Measurements from ENCODE around the gene NEB.

NEB gene

GRCh38 chr2:151483546-151483945, 250.7 kb downstream of the NEB start:
- H3K9me3 ChIP-seq (ENCODE audit: control insufficient read depth, insufficient read depth, low read length): no peaks in the 10 kb centered on the region
- peaks cover 65% of the 10 kb centered on the region for H3K36me3 ChIP-seq (ENCODE audit: control insufficient read depth, low read length)
- H3K27me3 ChIP-seq (ENCODE audit: control insufficient read depth, low read length): no peaks in the 10 kb centered on the region
- no peak overlapping the region for H3K4me3 ChIP-seq (ENCODE audit: low read length)
- 0 out of 2 replicates have a peak, but pooled peaks cover 5% of the 10 kb centered on the region for H4K20me1 ChIP-seq (ENCODE audit: control insufficient read depth, insufficient read depth, low read depth, low read length)
- no peak for TF ChIP-seq EZH2phosphoT487 (IDR thresholded peaks at IDR 0.05; ENCODE audit: borderline replicate concordance, low read length)
- TF ChIP-seq CTCF (IDR thresholded peaks at IDR 0.05; ENCODE audit: low read depth, low read length, poor library complexity, severe bottlenecking): no peak
- no peak overlapping the region for H3K4me2 ChIP-seq (ENCODE audit: low read length)
- peaks cover 25% of the 10 kb centered on the region for H3K4me1 ChIP-seq (ENCODE audit: control insufficient read depth, low read length)
- no peaks in the 10 kb centered on the region for H3K79me2 ChIP-seq (ENCODE audit: control insufficient read depth, low read length)
- H3F3A ChIP-seq (ENCODE audit: control insufficient read depth, insufficient read depth): no peaks in the 10 kb centered on the region
- no peak overlapping the region for H3K27ac ChIP-seq (ENCODE audit: low read depth, low read length)
- H3K9me2 ChIP-seq (replicated peaks; ENCODE audit: control insufficient read depth, low read length): no peaks in the 10 kb centered on the region

- no peaks in the 10 kb centered on the region for H3K79me2 ChIP-seq (ENCODE audit: control insufficient read depth, low read length)
- H3F3A ChIP-seq (ENCODE audit: control insufficient read depth, insufficient read depth): no peaks in the 10 kb centered on the region
- no peaks in the 10 kb centered on the region for H3K27me3 ChIP-seq (ENCODE audit: control insufficient read depth, low read length)
- no peak overlapping the region for H3K27ac ChIP-seq (ENCODE audit: low read depth, low read length)
- TF ChIP-seq CTCF (IDR thresholded peaks at IDR 0.05; ENCODE audit: low read depth, low read length, poor library complexity, severe bottlenecking): no peak
- TF ChIP-seq EZH2phosphoT487 (IDR thresholded peaks at IDR 0.05; ENCODE audit: borderline replicate concordance, low read length): no peak
- peaks cover 76% of the 10 kb centered on the region for H3K36me3 ChIP-seq (ENCODE audit: control insufficient read depth, low read length)
- no peaks in the 10 kb centered on the region for H3K9me2 ChIP-seq (replicated peaks; ENCODE audit: control insufficient read depth, low read length)
- no peak overlapping the region for H3K4me3 ChIP-seq (ENCODE audit: low read length)
- no peak overlapping the region for H3K4me2 ChIP-seq (ENCODE audit: low read length)
- H4K20me1 ChIP-seq (ENCODE audit: control insufficient read depth, insufficient read depth, low read depth, low read length): 0 out of 2 replicates have a peak, but pooled peaks cover 5% of the 10 kb centered on the region
- H3K4me1 ChIP-seq (ENCODE audit: control insufficient read depth, low read length): peaks cover 25% of the 10 kb centered on the region
- H3K9me3 ChIP-seq (ENCODE audit: control insufficient read depth, insufficient read depth, low read length): no peaks in the 10 kb centered on the region
Measured at GRCh38 chr2:151482171-151482725, 252.0 kb downstream of the NEB start.

GRCh38 chr2:151481744-151482143, 252.5 kb downstream of the NEB start:
- no peaks in the 10 kb centered on the region for H3F3A ChIP-seq (ENCODE audit: control insufficient read depth, insufficient read depth)
- no peaks in the 10 kb centered on the region for H3K79me2 ChIP-seq (ENCODE audit: control insufficient read depth, low read length)
- H3K27ac ChIP-seq (ENCODE audit: low read depth, low read length): no peak overlapping the region
- H3K36me3 ChIP-seq (ENCODE audit: control insufficient read depth, low read length): peaks cover 81% of the 10 kb centered on the region
- no peak for TF ChIP-seq CTCF (IDR thresholded peaks at IDR 0.05; ENCODE audit: low read depth, low read length, poor library complexity, severe bottlenecking)
- TF ChIP-seq EZH2phosphoT487 (IDR thresholded peaks at IDR 0.05; ENCODE audit: borderline replicate concordance, low read length): no peak
- H4K20me1 ChIP-seq (ENCODE audit: control insufficient read depth, insufficient read depth, low read depth, low read length): 0 out of 2 replicates have a peak, but pooled peaks cover 5% of the 10 kb centered on the region
- H3K9me3 ChIP-seq (ENCODE audit: control insufficient read depth, insufficient read depth, low read length): no peaks in the 10 kb centered on the region
- H3K4me2 ChIP-seq (ENCODE audit: low read length): no peak overlapping the region
- H3K27me3 ChIP-seq (ENCODE audit: control insufficient read depth, low read length): no peaks in the 10 kb centered on the region
- peaks cover 25% of the 10 kb centered on the region for H3K4me1 ChIP-seq (ENCODE audit: control insufficient read depth, low read length)
- H3K4me3 ChIP-seq (ENCODE audit: low read length): no peak overlapping the region
- H3K9me2 ChIP-seq (replicated peaks; ENCODE audit: control insufficient read depth, low read length): no peaks in the 10 kb centered on the region
